Right renal pelvis (tissue), 4 donors: ENCODE data around the gene ZNF667. TPM values are rescaled to one million over a fixed set of nuclear protein-coding genes. Genes with fewer than 3 reads are reported as not detected.
A peak's percentile ranks its signal among the peaks of the same experiment; 100 is the strongest.

ENCODE experiments used
- DNase-seq, 4 donors: peaks; one replicate each; pipeline ENCODE4 v3.0.0-alpha.2; 2013; ENCODE audit warnings: low read depth in 4 of 4, low spot score in 3 of 4, missing footprints in 1 of 4
- polyA plus RNA-seq, 4 donors: library from polyadenylated mRNA; unstranded; fragments of 120-200 nt; gene quantifications; one replicate each; pipeline ENCODE4 v1.2.1, GENCODE V29; 2013; ENCODE audit not compliant: insufficient read length in 4 of 4

Gene ZNF667
- polyA plus RNA-seq, 4 donors = 15.6 to 21.7 (median 16.7) TPM

DNA sequence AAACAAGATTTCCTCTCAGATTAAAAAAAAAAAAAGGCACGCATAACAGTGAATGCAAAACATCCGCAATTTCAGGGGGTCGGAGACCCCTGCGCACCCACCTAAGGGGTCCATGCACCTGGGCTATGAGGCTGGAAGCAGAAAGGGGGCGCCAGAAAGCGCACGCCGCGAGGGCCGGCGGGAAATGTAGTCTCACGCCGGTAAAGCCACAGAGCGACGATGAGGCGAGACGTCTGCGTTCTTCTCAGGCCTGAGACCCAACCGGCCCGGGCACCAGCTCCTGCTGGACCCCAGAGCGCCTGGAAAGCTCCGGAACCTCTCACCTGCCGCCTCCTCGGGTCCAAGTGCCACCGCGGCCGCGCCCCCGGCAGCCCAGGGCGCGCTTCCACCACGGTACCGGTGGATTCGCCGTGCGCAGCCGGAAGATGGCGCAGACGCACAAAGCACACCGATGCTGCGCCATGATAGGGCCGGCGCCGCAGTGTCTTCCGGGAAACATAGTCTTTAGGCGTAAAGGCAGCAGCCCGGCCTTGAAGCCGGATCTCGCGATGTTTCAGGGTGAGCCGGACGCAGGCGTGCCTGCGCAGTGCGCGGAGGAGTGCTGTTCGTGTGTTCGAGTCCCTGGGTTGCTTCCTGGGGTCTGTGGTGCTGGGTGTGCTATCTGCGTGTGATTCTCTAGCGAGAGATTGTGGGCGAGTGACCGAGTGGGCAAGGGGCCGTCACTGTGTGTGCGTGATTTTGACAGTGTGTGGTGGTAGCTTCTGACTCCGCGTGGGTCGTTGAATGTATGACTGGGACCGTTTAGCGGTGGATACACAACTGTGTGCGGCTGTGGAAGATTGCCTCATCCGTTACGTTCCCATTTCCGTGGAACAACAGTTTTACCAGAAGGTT lies 83.8 kb downstream of the ZNF667 start, which contains the start of gene ZNF582:
Gene ZNF582, minus strand, starts transcription at position 416 of the 894 bp plus-strand sequence. CDS start 1,782 bp downstream, outside the sequence.
- peak; percentile 89 to 96 (median 96) for DNase-seq

Other genes with a start within 250 kb of the ZNF667 start
- gene EDDM13, start 204.6 kb downstream of the ZNF667 start, polyA plus RNA-seq = 1 to 10 TPM in 3 of 4 donors, under 1 TPM in 1; 0.98 to 2.6 (median 2.1) TPM
- gene ZSCAN5A, start 162.5 kb downstream of the ZNF667 start, polyA plus RNA-seq = 10 to 100 TPM; 11.4 to 13.9 (median 12.9) TPM
- 10 to 100 TPM in 3 of 4 donors, 1 to 10 TPM in 1; 9.3 to 13.9 (median 10.5) TPM for gene ZNF582, start 83.8 kb downstream of the ZNF667 start, polyA plus RNA-seq
- 10 to 100 TPM in 3 of 4 donors, 1 to 10 TPM in 1; 7.1 to 11.1 (median 10.7) TPM for gene ZNF583, start 73.0 kb downstream of the ZNF667 start, polyA plus RNA-seq
- gene ZNF471, start 30.5 kb upstream of the ZNF667 start, polyA plus RNA-seq = 10 to 100 TPM; 14.0 to 23.9 (median 16.4) TPM
- gene ZFP28, start 61.6 kb upstream of the ZNF667 start, polyA plus RNA-seq = 10 to 100 TPM; 12.2 to 16.0 (median 15.1) TPM
- gene ZNF470, start 90.1 kb upstream of the ZNF667 start, polyA plus RNA-seq = 10 to 100 TPM in 2 of 4 donors, 1 to 10 TPM in 2; 7.7 to 11.7 (median 10.2) TPM
- 1 to 10 TPM; 8.4 to 9.3 (median 8.9) TPM for gene ZNF71, start 118.0 kb upstream of the ZNF667 start, polyA plus RNA-seq
- gene SMIM17, start 165.8 kb upstream of the ZNF667 start, polyA plus RNA-seq = 1 to 10 TPM; 1.2 to 1.9 (median 1.4) TPM
- 1 to 10 TPM; 3.7 to 6.2 (median 4.9) TPM for gene ZNF835, start 194.4 kb upstream of the ZNF667 start, polyA plus RNA-seq